22Rv1 (cell line): ENCODE data around the gene EIF5AL1.

ENCODE experiments used
- CTCF ChIP-seq: fragments of 450-650 bp; IDR thresholded peaks from 2 replicates; pipeline ENCODE4 v1.5.1; 2017; ENCODE audit warnings: mild to moderate bottlenecking
- ZFX ChIP-seq: fragments of 450-650 bp; IDR thresholded peaks from 2 replicates; pipeline ENCODE4 v1.6.1; 2017; ENCODE audit warnings: antibody characterized with exemption, borderline replicate concordance

DNA sequence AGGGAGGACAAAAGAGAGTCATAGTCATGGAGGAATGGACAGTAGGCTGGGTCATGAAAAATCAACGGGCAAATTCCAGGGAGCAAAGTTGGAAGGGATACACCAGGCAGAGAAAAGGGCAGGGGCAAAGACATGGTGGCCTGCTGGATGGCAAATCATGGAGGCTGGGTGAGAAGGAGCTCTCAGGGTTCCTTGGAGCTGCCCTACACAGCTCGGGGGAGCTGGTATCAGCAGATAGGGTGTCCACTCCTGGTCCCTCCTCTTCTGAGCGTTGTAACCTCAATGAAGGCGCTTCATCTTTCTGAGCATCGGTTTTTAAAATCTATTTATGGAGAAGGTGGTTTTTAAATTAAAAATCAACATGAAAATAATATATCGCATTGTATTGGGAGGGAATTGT is 27.9 kb upstream of the EIF5AL1 start:
- TF ChIP-seq CTCF (no peak), ZFX (no peak)
